Activated CD8-positive, alpha-beta memory T cell treated with anti-CD3 and anti-CD28 coated beads for 48 hours (primary cell): Measurements from ENCODE around the gene SETBP1.

Source experiments
- DNase-seq, 3 experiments: peaks; one replicate each; pipeline ENCODE4 v3.0.0-alpha.2; 2020; ENCODE audit warnings: low read depth in 2 of 3, low spot score in 2 of 3

The SETBP1 gene

DNA sequence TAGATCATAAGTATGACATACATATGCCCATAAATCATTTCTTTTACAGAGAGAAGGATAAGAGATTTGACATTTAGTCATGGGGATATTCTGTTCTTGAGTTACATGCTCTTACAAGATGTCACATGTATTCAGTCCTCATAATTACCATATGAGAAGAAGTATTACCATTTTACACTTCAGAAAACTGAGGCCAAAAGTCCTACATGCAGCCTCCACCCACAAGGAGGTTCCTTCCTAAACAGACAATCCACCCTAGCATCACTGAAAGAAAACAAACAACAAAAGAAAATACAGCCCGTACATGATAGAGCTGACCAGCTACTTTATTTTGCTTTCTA is 335.1 kb downstream of the SETBP1 start:
- DNase-seq = no peak

GRCh38 chr18:45019469-45019868 is 338.8 kb downstream of the SETBP1 start:
- DNase-seq = no peak

- DNase-seq = no peak
Observed at GRCh38 chr18:45023519-45023918, 342.8 kb downstream of the SETBP1 start.

GRCh38 chr18:45024357-45025088 is 343.8 kb downstream of the SETBP1 start:
- DNase-seq = no peak

DNA sequence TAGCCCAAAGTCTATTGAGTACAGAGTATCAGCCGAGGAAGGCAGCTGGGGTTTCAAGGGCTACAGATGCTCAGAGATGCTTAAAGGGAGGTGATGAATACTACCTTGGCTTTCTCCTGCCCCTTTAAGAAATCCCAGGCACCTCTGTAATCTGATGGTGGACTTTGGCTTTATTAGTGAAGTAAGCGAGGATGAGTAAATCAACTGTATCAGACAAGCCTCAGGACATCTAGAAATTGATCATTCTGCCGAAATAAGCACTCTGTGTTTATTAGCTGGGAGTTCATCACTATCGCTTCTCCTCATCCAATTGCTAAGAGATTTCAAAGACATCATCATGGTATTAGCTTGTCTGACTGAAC is 344.4 kb downstream of the SETBP1 start:
- DNase-seq = no peak

DNA sequence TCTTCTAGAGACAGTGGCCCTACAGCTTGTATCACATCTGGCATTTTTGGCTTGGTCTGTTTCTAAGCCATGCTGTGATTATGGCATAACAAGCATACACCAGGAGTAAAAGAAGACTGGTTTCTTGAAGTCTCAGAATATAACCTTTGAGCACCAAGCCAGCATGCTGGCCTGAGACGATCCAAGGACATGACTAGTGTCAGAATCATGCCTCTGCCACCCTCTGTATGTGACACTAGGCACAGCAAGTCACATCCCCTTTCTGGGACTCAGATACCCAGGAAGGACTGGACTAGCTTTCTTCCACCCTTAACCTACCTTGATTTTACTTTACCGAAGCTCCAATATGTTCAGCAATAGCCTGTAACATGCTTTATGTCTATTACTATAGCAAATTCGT is 345.5 kb downstream of the SETBP1 start:
- no peak for DNase-seq

GRCh38 chr18:45034179-45034578 is 353.5 kb downstream of the SETBP1 start:
- no peak for DNase-seq

DNA sequence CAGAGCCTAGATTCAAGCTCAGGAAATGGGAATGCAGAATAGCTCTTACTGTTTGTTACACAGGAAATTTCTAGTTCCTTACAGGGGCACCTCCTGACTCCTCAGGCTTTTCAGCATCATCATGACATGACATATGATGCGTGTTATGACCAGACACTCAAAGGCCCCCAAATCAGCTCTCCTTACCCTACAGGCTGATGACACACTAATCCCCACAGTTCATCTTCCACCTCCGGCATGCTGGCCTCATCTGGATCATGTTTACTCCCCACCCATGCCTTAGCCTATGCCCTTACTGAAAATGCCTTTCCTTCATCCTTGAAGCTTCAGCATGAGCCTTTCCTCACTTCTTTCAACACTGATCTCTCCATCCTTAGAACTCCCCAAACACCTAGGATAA is 356.9 kb downstream of the SETBP1 start:
- no peak for DNase-seq

DNA sequence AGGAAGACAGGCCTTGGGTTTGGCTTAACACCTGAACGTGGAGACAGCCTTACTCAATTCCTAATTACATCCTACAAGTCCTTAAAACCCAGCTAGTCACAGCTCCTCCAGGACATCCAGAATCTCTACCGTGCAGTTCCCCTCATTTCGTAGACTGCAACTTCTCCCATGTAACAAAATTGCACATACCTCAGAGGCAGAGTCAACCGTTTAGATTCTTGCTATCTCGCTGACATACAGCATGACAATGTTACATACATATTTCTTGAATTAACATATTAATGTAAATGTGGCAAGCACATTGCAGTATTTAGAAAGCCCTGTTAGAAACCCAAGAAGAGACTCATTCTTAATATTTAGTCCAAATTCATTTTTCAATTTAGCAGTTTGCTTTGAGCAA is 358.7 kb downstream of the SETBP1 start:
- no peak for DNase-seq

DNA sequence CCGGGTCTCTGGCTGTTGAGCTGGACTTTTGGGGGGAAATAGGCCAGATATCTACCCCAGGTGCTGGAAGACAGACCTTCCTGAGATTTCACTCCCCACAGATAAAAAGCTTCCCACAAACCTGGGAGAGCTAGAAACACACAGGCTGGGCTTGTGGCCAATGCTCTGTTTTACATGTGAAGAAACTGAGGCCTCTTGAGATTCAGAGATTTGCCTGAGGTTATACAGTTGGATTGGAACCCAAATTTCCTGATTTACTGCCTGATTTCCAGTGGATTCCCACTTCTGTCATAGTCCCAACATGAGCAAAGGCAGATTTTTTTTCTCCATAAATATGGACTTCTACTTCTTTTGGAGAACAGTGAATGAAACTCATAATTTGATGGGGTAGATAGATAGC is 360.2 kb downstream of the SETBP1 start:
- no peak for DNase-seq

DNA sequence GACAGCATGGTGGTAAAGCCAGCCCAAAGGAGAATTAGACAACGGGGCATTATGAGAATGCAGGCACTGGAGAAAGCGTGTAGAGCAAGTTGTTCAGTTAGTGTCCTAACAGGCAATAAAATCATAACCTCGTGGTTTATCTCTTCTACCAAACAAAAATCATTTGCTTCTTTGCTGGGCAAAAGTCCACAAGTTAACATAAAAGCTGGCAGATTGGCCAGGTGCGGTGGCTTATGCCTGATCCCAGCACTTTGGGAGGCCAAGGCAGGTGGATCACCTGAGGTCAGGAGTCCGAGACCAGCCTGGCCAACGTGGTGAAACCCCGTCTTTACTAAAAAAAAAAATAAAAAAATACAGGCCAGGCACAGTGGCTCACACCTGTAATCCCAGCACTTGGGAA is 364.1 kb downstream of the SETBP1 start:
- no peak for DNase-seq

DNA sequence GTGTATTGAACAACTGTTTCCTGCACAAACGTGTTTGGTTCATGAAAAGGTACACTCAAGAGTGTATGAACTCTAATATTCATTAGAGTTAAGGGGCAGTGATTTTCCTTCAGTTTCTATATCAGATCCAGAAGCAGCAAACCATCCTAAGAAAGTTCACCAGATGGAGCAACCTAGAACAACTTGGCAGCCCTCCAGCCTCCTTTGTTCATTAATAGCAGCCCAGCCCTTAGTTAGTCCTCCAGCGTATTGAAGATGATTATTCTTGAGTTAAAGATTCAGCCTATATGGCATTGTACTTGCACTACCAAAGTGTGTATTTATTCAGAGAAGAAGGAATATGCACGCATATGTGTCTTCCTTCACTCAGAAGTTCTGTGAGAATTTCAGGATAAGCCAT is 365.5 kb downstream of the SETBP1 start:
- no peak for DNase-seq

GRCh38 chr18:45046961-45047360 is 366.3 kb downstream of the SETBP1 start:
- no peak for DNase-seq

GRCh38 chr18:45049578-45050319 is 369.1 kb downstream of the SETBP1 start:
- DNase-seq = no peak

DNA sequence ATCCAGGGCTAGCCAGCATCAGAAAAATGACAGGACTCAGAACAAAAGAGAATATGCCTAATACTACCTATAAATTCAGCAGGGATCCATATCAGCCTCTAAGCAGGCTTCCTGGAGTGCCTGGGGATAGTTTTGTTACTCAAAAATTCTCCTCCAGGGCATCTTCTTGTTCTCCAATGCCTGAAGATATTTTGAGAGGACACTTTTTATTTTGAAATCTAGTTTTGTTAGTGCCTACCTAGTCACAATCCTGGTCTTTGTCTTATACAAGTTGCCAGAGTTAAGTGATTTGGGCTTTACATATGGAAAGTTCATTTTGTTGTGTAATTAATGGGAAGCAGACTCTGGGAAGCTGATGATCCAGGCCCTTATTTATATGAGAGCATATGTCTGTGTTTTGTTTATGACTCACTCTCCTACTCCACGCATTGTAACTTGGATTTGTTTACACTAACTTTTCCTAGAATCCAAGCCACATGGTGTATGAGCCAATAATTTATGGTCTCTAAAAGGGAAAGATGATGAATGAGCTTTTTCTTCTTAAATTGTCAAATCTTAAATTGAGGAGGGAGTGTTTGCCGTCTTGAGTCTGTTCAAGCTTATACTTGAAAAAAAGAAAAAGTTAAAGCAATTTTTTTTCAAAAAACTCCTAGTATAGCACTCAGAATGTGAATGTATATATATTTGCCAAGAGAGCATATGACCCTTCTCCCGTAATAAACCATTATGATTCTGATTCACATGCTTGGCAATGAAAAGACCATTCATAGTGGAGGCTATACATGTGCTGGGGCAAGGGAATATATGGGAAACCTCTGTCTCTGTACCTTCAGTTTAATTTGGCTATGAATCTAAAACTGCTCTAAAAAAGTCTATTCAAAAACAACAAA is 370.3 kb downstream of the SETBP1 start:
- DNase-seq = no peak

- no peak for DNase-seq
Observed at GRCh38 chr18:45054636-45055035, 373.9 kb downstream of the SETBP1 start.

- DNase-seq = no peak
Observed at GRCh38 chr18:45055811-45056210, 375.1 kb downstream of the SETBP1 start.

- no peak for DNase-seq
Observed at GRCh38 chr18:45056926-45057325, 376.2 kb downstream of the SETBP1 start.

GRCh38 chr18:45057955-45058600 is 377.4 kb downstream of the SETBP1 start:
- no peak for DNase-seq

DNA sequence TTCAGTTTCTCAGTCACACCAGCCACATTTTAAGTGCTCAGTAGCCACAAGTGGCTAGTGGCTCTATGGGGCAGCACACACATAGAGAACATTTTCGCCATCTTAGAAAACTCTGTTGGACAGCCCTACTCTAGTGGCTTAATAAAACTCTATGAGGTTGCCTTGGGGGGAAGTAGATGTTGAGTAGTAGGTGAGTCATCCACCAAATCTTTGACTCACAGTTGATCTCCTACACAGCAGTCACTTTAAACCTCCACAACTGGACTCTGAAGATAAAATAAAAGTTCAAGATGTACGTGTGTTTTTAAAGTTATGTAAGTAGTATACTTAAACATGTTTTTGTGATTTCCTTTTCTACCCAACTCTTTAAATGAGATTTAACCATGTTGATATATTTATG is 379.0 kb downstream of the SETBP1 start:
- DNase-seq = no peak

DNA sequence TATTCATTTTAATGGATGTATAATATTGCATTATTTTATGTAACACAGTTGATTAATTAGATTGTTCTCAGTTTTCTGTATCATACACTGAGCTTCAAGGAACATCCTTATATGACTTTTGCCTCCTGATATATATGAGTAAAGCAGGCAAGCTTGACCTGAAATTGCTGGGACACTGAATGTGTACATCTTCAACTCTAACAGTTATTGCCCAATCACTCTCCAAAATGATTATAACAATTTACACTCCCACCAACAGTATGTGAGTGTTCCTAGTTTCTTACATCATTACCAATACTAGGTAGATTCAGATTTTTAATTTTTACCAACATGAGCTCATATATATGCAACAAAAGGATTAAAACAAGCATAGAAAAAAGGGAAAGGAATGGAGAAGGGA is 379.4 kb downstream of the SETBP1 start:
- no peak for DNase-seq

DNA sequence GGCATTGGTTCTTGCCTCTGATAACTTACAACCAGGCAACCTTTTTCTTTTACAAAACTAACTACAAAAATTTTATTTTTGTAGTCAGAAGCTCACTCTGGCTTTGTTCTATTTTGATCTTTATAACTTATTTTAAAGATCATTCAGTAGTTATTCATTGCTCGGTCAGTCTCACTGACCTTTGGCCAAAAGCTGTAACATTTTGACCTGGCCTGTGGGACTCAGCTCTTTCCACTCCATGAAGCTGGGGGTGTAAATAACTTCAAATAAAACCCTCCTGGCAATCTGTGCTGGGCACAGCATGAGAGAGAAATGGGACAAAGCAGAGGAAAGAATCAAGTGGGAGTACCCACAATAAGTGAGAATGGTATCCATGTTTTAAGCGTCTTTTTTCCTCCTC is 380.7 kb downstream of the SETBP1 start:
- no peak for DNase-seq
